GM12875 (cell line): ENCODE measurements around the gene PRKN.

Experiments used
- H3K4me3 ChIP-seq: one replicate; pipeline ENCODE4 v1.5.1; 2011; ENCODE audit warnings: low read depth, low read length, control low read depth
- TF ChIP-seq, protein P1 (sequence below): IDR thresholded peaks from 2 replicates; pipeline ENCODE4 v1.5.1; 2011; ENCODE audit warnings: low read depth, mild to moderate bottlenecking, control low read depth, inconsistent platforms, low read length, moderate library complexity, borderline replicate concordance; ENCODE audit not compliant: insufficient read depth

PRKN gene

GRCh38 chr6:161837449-161837735, 890.2 kb downstream of the PRKN start:
- no peak overlapping the region for H3K4me3 ChIP-seq
- TF ChIP-seq, protein P1, sequence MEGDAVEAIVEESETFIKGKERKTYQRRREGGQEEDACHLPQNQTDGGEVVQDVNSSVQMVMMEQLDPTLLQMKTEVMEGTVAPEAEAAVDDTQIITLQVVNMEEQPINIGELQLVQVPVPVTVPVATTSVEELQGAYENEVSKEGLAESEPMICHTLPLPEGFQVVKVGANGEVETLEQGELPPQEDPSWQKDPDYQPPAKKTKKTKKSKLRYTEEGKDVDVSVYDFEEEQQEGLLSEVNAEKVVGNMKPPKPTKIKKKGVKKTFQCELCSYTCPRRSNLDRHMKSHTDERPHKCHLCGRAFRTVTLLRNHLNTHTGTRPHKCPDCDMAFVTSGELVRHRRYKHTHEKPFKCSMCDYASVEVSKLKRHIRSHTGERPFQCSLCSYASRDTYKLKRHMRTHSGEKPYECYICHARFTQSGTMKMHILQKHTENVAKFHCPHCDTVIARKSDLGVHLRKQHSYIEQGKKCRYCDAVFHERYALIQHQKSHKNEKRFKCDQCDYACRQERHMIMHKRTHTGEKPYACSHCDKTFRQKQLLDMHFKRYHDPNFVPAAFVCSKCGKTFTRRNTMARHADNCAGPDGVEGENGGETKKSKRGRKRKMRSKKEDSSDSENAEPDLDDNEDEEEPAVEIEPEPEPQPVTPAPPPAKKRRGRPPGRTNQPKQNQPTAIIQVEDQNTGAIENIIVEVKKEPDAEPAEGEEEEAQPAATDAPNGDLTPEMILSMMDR, result no peak

DNA sequence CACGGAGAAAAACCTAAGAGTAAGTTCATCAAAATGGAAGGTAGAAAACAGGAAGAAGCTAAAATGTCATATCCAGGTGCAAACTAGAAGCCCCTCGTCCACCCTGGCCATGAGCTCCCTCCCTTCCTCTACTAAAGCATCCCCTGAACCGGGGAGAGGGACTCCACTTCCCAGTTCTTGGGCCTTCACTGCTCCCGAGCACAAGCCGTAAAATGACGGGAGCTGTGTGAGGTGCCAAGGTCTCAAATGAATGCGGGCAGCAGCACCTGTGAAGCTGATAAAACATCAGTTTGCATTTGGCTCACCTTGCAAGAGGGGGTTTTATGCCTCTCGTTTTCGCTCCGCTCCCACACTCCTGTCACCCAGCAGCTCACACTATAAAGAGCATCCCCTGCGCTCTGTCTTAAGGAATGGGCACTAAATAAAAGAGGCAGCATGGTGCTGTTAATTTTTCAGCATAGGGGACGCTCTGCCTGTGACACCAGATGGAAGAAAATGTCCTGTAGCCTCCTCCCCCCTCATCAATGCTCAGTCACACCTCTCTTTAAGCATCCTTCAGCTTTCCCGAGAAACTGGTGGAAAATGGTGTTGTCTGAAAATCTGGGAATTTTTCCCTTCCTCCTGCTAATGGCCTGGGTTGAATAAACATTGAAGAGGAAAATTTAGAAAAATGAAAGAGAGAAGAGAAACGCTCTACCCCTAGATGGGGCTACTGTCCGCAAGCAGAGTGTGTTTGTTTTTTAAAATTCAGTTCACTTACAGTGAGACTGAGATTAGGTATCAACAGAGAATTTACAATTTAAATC, 890.7 kb downstream of the PRKN start:
- no peak overlapping the region for H3K4me3 ChIP-seq
- TF ChIP-seq, protein P1, result no peak

- TF ChIP-seq, protein P1, result no peak
- no peak overlapping the region for H3K4me3 ChIP-seq
Measured at GRCh38 chr6:161835500-161836215, 891.9 kb downstream of the PRKN start.

- TF ChIP-seq, protein P1, result no peak
- H3K4me3 ChIP-seq, result no peak overlapping the region
Measured at GRCh38 chr6:161834426-161834825, 893.1 kb downstream of the PRKN start.

GRCh38 chr6:161833099-161833860, 894.3 kb downstream of the PRKN start:
- TF ChIP-seq, protein P1, result no peak
- no peak overlapping the region for H3K4me3 ChIP-seq

DNA sequence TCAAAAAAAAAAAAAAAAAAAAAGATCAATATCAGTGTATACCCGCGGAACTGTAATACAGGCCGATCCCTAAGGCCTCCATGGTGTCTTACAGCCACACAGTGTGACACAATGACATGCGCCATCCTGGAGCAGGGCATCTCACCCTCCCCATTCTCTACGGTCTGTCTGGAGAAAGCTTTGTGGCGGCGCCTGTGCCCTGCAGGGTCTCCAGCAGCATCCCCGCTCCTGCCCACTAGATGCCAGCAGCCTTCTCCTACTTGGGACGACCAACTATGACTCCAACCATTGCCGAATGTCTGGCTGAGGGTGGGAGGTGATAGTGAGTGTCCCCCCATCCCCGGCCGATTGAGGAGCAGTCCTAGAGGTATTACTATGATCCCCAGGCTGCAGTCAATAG, 894.9 kb downstream of the PRKN start:
- TF ChIP-seq, protein P1, result no peak
- H3K4me3 ChIP-seq, result no peak overlapping the region
